Measurements from ENCODE around the gene IRGC.

GRCh38 chr19:43667126-43667875 lies 48.6 kb upstream of the IRGC start:
- no peak for TF ChIP-seq ARHGAP35 (IDR thresholded peaks at IDR 0.05; ENCODE audit: partially characterized antibody)
- TF ChIP-seq, protein P1, sequence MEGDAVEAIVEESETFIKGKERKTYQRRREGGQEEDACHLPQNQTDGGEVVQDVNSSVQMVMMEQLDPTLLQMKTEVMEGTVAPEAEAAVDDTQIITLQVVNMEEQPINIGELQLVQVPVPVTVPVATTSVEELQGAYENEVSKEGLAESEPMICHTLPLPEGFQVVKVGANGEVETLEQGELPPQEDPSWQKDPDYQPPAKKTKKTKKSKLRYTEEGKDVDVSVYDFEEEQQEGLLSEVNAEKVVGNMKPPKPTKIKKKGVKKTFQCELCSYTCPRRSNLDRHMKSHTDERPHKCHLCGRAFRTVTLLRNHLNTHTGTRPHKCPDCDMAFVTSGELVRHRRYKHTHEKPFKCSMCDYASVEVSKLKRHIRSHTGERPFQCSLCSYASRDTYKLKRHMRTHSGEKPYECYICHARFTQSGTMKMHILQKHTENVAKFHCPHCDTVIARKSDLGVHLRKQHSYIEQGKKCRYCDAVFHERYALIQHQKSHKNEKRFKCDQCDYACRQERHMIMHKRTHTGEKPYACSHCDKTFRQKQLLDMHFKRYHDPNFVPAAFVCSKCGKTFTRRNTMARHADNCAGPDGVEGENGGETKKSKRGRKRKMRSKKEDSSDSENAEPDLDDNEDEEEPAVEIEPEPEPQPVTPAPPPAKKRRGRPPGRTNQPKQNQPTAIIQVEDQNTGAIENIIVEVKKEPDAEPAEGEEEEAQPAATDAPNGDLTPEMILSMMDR (IDR thresholded peaks at IDR 0.05 in 2 of 3, conservative IDR thresholded peaks at IDR 0.05 in 1 of 3; ENCODE audit: insufficient read depth in 2 of 3, low read depth in 1 of 3, low read length in 3 of 3): no peak
- no peak for TF ChIP-seq FOXJ3 (CRISPR knock-in tag; IDR thresholded peaks at IDR 0.05)
- TF ChIP-seq HDGF (IDR thresholded peaks at IDR 0.05): no peak
- no peak for TF ChIP-seq ZKSCAN1 (IDR thresholded peaks at IDR 0.05; ENCODE audit: low read depth, low read length)
- no peak for TF ChIP-seq POLR2G (IDR thresholded peaks at IDR 0.05; ENCODE audit: low read depth, low read length)
- TF ChIP-seq ATF3 (IDR thresholded peaks at IDR 0.05): no peak
- TF ChIP-seq ATF3 (CRISPR knock-in tag; conservative IDR thresholded peaks at IDR 0.05): no peak
- TF ChIP-seq NCOA2 (IDR thresholded peaks at IDR 0.05; ENCODE audit: partially characterized antibody in 2 of 2): no peak
- TF ChIP-seq ZNF143 (CRISPR knock-in tag; IDR thresholded peaks at IDR 0.05): no peak
- TF ChIP-seq ZNF318 (IDR thresholded peaks at IDR 0.05; ENCODE audit: borderline replicate concordance in 1 of 2, low read depth in 1 of 2): no peak
- no peak for TF ChIP-seq CEBPB (tag; IDR thresholded peaks at IDR 0.05)
- TF ChIP-seq KLF16 (IDR thresholded peaks at IDR 0.05): no peak
- no peak for TF ChIP-seq ZNF347 (CRISPR knock-in tag; IDR thresholded peaks at IDR 0.05; ENCODE audit: low read depth)

Data from K562 (cell line).